Measurements from ENCODE around the gene GPRIN3. TPM values are rescaled to one million over a fixed set of nuclear protein-coding genes. Genes with fewer than 3 reads are reported as not detected.

GPRIN3 gene
- total and polyA plus RNA-seq, 10 of the 15 experiments (the other 5 are each of a cell fraction or from before 2014, with no cell fraction given) = under 0.01 to 0.05 (median 0.01) TPM; not detected in 6

DNA sequence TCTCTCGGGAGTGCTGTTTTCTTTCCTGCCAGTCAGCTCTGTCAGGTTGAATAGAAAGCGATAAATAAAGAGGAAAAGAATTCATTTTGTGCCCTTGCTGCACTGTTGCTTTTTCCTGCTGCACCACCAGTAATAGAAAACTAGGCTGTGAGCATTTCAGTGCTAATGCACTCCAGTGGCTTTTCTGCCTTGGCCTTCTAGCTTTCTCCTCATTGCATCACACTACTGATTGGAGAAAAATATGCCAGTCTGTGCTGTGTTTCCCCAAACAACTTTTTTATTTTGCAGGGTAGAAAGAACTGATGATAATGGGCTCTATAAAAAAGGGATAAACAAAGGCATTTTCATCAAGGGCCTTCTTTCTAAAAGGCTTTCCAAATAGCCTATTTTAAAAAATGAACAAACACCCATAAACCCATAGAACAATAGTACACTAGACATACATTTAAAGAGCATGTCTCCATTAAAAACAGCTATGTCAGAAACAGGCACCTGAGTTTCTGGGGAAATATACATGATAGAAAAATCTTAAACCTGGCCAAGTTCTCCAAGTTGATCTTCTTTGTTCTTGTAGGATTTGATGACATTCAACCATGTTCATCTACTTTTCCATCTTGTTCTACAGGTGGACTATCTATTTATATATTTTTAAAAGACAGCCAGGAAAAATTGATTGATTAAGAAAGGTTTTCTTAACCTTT lies 86.3 kb downstream of the GPRIN3 start:
- Histone ChIP-seq H3K27ac (ENCODE audit: control insufficient read depth, insufficient read depth) (no peak overlapping the region), H3K27me3 (replicated peaks in 1 of 2; ENCODE audit: control insufficient read depth in 2 of 2, insufficient read depth in 2 of 2, low read length in 1 of 2) (no peaks in the 10 kb centered on the region), H3K9ac (ENCODE audit: control insufficient read depth, insufficient read depth, low read length) (no peak overlapping the region), H3K4me1 (ENCODE audit: control insufficient read depth, insufficient read depth, low read length) (no peaks in the 10 kb centered on the region), H3K36me3 (ENCODE audit: control insufficient read depth in 2 of 2, insufficient read depth in 2 of 2, low read length in 1 of 2) (no peaks in the 10 kb centered on the region), H3K4me2 (ENCODE audit: control insufficient read depth, insufficient read depth) (no peak overlapping the region), H3K4me3 (no peak overlapping the region), H2AFZ (ENCODE audit: control insufficient read depth, low read depth, low read length) (no peak overlapping the region), H4K20me1 (ENCODE audit: control insufficient read depth, insufficient read depth) (no peaks in the 10 kb centered on the region), H3K9me3 (replicated peaks; ENCODE audit: control insufficient read depth, insufficient read depth, low read length) (no peaks in the 10 kb centered on the region), H3K79me2 (ENCODE audit: control insufficient read depth, insufficient read depth, low read length) (no peaks in the 10 kb centered on the region)
- ChIA-PET SMC1A (ENCODE audit: uncharacterized antibody, unreplicated experiment) (interaction anchor here (1.2 kb wide), 1 partner anchor 79 kb away, joined by 3 read pairs; no protein-coding TSS in a partner anchor), RAD21 (ENCODE audit: unreplicated experiment) (no interaction called here), CTCF (interaction anchor here (0.6 to 1.6 kb wide), 2 partner anchors 9 to 130 kb away, joined by 3 to 4 read pairs; no protein-coding TSS in a partner anchor), POLR2A (interaction anchor here (1.1 kb wide), 1 partner anchor 62 kb away, joined by 4 read pairs; no protein-coding TSS in a partner anchor)
- 50% methylated on average over 2 of the region's 2 CpGs for WGBS (ENCODE audit: insufficient coverage, insufficient replicate concordance, low lambda C conversion rate, missing lambda C conversion rate)
- ATAC-seq (no peak), DNase-seq (ENCODE audit: low read depth, low spot score) (no peak), FAIRE-seq (no peak)
- in situ Hi-C loops (cut with MboI) = no loop called here
- intact Hi-C loops (cut with micrococcal nuclease; ENCODE audit: unreplicated experiment) = no loop called here
- BruUV-seq (replicated peaks) = no TSS peak
- TF ChIP-seq, protein P1, sequence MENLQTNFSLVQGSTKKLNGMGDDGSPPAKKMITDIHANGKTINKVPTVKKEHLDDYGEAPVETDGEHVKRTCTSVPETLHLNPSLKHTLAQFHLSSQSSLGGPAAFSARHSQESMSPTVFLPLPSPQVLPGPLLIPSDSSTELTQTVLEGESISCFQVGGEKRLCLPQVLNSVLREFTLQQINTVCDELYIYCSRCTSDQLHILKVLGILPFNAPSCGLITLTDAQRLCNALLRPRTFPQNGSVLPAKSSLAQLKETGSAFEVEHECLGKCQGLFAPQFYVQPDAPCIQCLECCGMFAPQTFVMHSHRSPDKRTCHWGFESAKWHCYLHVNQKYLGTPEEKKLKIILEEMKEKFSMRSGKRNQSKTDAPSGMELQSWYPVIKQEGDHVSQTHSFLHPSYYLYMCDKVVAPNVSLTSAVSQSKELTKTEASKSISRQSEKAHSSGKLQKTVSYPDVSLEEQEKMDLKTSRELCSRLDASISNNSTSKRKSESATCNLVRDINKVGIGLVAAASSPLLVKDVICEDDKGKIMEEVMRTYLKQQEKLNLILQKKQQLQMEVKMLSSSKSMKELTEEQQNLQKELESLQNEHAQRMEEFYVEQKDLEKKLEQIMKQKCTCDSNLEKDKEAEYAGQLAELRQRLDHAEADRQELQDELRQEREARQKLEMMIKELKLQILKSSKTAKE (IDR thresholded peaks at IDR 0.05; ENCODE audit: low read depth, poor library complexity, severe bottlenecking) = no peak
- TF ChIP-seq ETV6 (conservative IDR thresholded peaks at IDR 0.05 in 1 of 2, IDR thresholded peaks at IDR 0.05 in 1 of 2; ENCODE audit: borderline replicate concordance in 1 of 2, low read depth in 1 of 2) = no peak
- TF ChIP-seq, protein P2, sequence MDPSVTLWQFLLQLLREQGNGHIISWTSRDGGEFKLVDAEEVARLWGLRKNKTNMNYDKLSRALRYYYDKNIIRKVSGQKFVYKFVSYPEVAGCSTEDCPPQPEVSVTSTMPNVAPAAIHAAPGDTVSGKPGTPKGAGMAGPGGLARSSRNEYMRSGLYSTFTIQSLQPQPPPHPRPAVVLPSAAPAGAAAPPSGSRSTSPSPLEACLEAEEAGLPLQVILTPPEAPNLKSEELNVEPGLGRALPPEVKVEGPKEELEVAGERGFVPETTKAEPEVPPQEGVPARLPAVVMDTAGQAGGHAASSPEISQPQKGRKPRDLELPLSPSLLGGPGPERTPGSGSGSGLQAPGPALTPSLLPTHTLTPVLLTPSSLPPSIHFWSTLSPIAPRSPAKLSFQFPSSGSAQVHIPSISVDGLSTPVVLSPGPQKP (IDR thresholded peaks at IDR 0.05; ENCODE audit: low read depth, low read length) = no peak
- TF ChIP-seq MXI1 (IDR thresholded peaks at IDR 0.05; ENCODE audit: low read depth, low read length) = no peak
- no peak for TF ChIP-seq LARP7 (IDR thresholded peaks at IDR 0.05)
- TF ChIP-seq ZNF384 (IDR thresholded peaks at IDR 0.05; ENCODE audit: borderline replicate concordance, low read depth, low read length) = no peak
- no peak for TF ChIP-seq EP300 (IDR thresholded peaks at IDR 0.05; ENCODE audit: borderline replicate concordance in 1 of 2, control insufficient read depth in 1 of 2, low read depth in 2 of 2, low read length in 2 of 2)
- no peak for TF ChIP-seq RAD51 (IDR thresholded peaks at IDR 0.05)
- TF ChIP-seq E2F4 (IDR thresholded peaks at IDR 0.05; ENCODE audit: low read depth, low read length) = no peak
- TF ChIP-seq EED (IDR thresholded peaks at IDR 0.05; ENCODE audit: low read depth) = no peak
- no peak for TF ChIP-seq NFYA (IDR thresholded peaks at IDR 0.05; ENCODE audit: borderline replicate concordance, low read depth, low read length)
- TF ChIP-seq CHD2 (IDR thresholded peaks at IDR 0.05; ENCODE audit: borderline replicate concordance, low read depth, low read length) = no peak
- TF ChIP-seq ZNF207 (IDR thresholded peaks at IDR 0.05; ENCODE audit: borderline replicate concordance) = no peak
- TF ChIP-seq, protein P3, sequence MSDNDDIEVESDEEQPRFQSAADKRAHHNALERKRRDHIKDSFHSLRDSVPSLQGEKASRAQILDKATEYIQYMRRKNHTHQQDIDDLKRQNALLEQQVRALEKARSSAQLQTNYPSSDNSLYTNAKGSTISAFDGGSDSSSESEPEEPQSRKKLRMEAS (IDR thresholded peaks at IDR 0.05; ENCODE audit: low read depth, low read length) = no peak
